Caco-2 (cell line): ENCODE measurements around the gene PLPPR3. TPM values are rescaled to one million over a fixed set of nuclear protein-coding genes. Genes with fewer than 3 reads are reported as not detected.

Experiments used
- BruUV-seq: library from RNA; stranded (reverse); fragments of 400-500 nt; replicated peaks from 2 replicates; lab custom pipeline; 2021; lab: Mats Ljungman, UMichigan
- CTCF ChIA-PET: fragments of 300-600 bp; sonication (Branson Sonifier 250); formaldehyde crosslinking; loops from one replicate; lab custom pipeline; 2022; ENCODE audit warnings: antibody characterized with exemption; lab: Charles Lee
- POLR2A ChIA-PET: fragments of 300-600 bp; sonication (Branson Sonifier 250); formaldehyde crosslinking; loops from one replicate; lab custom pipeline; 2022; ENCODE audit warnings: antibody characterized with exemption; lab: Charles Lee
- DNase-seq, 2 experiments: peaks; one replicate each; pipeline versions ENCODE4 v3.0.0 to v3.0.0-alpha.2; 2020 to 2022
- H3K27me3 ChIP-seq: replicated peaks from 2 replicates; pipeline ENCODE4 v1.6.0; 2011; ENCODE audit warnings: low read length; ENCODE audit not compliant: control insufficient read depth, insufficient read depth
- H3K36me3 ChIP-seq: 2 replicates; pipeline ENCODE4 v1.5.1; 2011; ENCODE audit warnings: low read length; ENCODE audit not compliant: control insufficient read depth, insufficient read depth
- H3K4me1 ChIP-seq: fragments of 250-450 bp; sonication (Bioruptor Pico); 2 replicates; pipeline ENCODE4 v1.5.1; 2020; ENCODE audit warnings: mild to moderate bottlenecking
- H3K4me3 ChIP-seq: 2 replicates; pipeline ENCODE4 v1.5.1; 2011; ENCODE audit warnings: low read depth, mild to moderate bottlenecking, control low read depth, low read length
- H3K9me3 ChIP-seq: fragments of 250-450 bp; sonication (Bioruptor Pico); 2 replicates; pipeline ENCODE4 v1.5.1; 2020; ENCODE audit warnings: mild to moderate bottlenecking, moderate library complexity
- H3K27ac Mint-ChIP-seq: one replicate; pipeline ENCODE4 v1.8.0; 2022; ENCODE audit warnings: mixed read lengths; ENCODE audit not compliant: unreplicated experiment
- H3K27me3 Mint-ChIP-seq: one replicate; pipeline ENCODE4 v1.8.0; 2022; ENCODE audit warnings: mixed read lengths; ENCODE audit not compliant: insufficient read depth, unreplicated experiment
- H3K36me3 Mint-ChIP-seq: one replicate; pipeline ENCODE4 v1.8.0; 2022; ENCODE audit warnings: mild to moderate bottlenecking, mixed read lengths; ENCODE audit not compliant: insufficient read depth, unreplicated experiment
- H3K4me1 Mint-ChIP-seq: one replicate; pipeline ENCODE4 v1.8.0; 2022; ENCODE audit warnings: low read depth, mixed read lengths; ENCODE audit not compliant: unreplicated experiment
- H3K4me3 Mint-ChIP-seq: one replicate; pipeline ENCODE4 v1.8.0; 2022; ENCODE audit warnings: mild to moderate bottlenecking, moderate library complexity, mixed read lengths; ENCODE audit not compliant: unreplicated experiment
- H3K9me3 Mint-ChIP-seq: one replicate; pipeline ENCODE4 v1.8.0; 2022; ENCODE audit warnings: mixed read lengths; ENCODE audit not compliant: unreplicated experiment
- intact Hi-C: fragments of 100-400 bp; cut with micrococcal nuclease; formaldehyde crosslinking; loops from one replicate; pipeline ENCODE4 v1.10.0; 2022; ENCODE audit not compliant: unreplicated experiment
- total RNA-seq: library from RNA; stranded (reverse); gene quantifications from 2 replicates; pipeline ENCODE4 v1.2.3, GENCODE V29; 2022
- TF ChIP-seq, protein P1 (sequence below), 2 experiments: fragments of 200-600 bp in 1 of 2; IDR thresholded peaks; 1 replicate in 1 of 2; 2 replicates in 1 of 2; pipeline versions ENCODE4 v1.5.1 to v1.8.0; 2011 to 2022; ENCODE audit warnings: antibody characterized with exemption in 1 of 2, control low read depth in 1 of 2, inconsistent platforms in 1 of 2, low read depth in 1 of 2, low read length in 1 of 2, mild to moderate bottlenecking in 1 of 2, moderate library complexity in 1 of 2; ENCODE audit not compliant: insufficient read depth in 1 of 2, severe bottlenecking in 1 of 2, unreplicated experiment in 1 of 2

Gene PLPPR3
- total RNA-seq, 1 experiment from 2014 or later, result 7.1 TPM

DNA sequence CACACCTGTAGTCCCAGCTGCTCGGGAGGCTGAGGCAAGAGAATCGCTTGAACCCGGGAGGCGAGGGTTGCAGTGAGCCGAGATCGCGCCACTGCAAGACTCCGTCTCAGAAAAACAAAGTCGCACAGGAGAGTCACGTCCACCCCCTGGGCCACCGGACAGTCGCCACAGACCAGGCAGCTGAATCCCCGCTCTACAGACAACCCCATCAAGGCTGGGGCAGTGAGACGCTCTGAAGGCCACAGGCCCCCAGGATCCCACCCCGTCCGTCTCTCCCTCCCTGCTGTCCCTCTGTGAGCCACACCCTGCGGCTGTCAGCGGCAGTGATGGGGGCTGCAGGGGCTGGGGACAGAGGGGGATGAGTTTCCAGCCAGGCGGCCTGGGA is 40.0 kb downstream of the PLPPR3 start:
- ChIA-PET CTCF (no interaction called here), POLR2A (interaction anchor here (0.6 to 1.5 kb wide), 4 partner anchors 10 to 487 kb away, joined by 3 to 7 read pairs (median 6); partner anchors contain the start of gene CIRBP)
- Mint-ChIP-seq H3K4me1 (peaks cover 6% of the 10 kb centered on the region), H3K27me3 (no peaks in the 10 kb centered on the region), H3K27ac (peak overlapping the region; percentile 91), H3K9me3 (no peaks in the 10 kb centered on the region), H3K36me3 (peaks cover 62% of the 10 kb centered on the region), H3K4me3 (peak overlapping the region; percentile 94)
- no peak for DNase-seq
- no peaks in the 10 kb centered on the region for H3K36me3 ChIP-seq
- intact Hi-C loops, result no loop called here
- H3K4me3 ChIP-seq, result peak overlapping the region; percentile 42
- no peaks in the 10 kb centered on the region for H3K9me3 ChIP-seq
- H3K4me1 ChIP-seq, result peaks cover 12% of the 10 kb centered on the region
- H3K27me3 ChIP-seq, result no peaks in the 10 kb centered on the region
- TF ChIP-seq, protein P1, sequence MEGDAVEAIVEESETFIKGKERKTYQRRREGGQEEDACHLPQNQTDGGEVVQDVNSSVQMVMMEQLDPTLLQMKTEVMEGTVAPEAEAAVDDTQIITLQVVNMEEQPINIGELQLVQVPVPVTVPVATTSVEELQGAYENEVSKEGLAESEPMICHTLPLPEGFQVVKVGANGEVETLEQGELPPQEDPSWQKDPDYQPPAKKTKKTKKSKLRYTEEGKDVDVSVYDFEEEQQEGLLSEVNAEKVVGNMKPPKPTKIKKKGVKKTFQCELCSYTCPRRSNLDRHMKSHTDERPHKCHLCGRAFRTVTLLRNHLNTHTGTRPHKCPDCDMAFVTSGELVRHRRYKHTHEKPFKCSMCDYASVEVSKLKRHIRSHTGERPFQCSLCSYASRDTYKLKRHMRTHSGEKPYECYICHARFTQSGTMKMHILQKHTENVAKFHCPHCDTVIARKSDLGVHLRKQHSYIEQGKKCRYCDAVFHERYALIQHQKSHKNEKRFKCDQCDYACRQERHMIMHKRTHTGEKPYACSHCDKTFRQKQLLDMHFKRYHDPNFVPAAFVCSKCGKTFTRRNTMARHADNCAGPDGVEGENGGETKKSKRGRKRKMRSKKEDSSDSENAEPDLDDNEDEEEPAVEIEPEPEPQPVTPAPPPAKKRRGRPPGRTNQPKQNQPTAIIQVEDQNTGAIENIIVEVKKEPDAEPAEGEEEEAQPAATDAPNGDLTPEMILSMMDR (IDR thresholded peaks at IDR 0.05; ENCODE audit: insufficient read depth in 1 of 2, low read depth in 1 of 2, low read length in 1 of 2, severe bottlenecking in 1 of 2, unreplicated experiment in 1 of 2), result no peak
- no TSS peak for BruUV-seq

DNA sequence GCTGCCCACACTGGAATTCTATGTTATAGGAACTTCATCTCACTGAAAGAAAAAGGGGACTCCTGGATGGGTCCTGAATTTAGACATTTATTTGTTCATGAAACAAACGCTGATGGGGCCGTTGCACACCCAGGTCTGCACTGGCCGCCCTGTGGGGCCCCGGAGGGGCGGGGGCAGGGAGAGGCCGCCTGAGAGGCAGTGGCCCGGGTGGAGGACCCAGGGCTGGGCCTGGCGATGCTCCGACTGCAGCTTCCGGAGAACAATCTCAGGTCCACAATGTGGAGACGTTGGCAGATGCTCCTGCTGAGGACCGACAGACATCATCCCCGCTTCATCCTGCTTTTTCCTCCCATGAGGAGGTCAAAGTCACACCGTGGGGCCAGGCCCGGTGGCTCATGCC is 40.8 kb downstream of the PLPPR3 start:
- BruUV-seq, result no TSS peak
- H3K4me3 Mint-ChIP-seq, result peak overlapping the region; percentile 94
- POLR2A ChIA-PET, result interaction anchor here (1.1 kb wide), 1 partner anchor 9 kb away, joined by 6 read pairs; no protein-coding TSS in a partner anchor

DNA sequence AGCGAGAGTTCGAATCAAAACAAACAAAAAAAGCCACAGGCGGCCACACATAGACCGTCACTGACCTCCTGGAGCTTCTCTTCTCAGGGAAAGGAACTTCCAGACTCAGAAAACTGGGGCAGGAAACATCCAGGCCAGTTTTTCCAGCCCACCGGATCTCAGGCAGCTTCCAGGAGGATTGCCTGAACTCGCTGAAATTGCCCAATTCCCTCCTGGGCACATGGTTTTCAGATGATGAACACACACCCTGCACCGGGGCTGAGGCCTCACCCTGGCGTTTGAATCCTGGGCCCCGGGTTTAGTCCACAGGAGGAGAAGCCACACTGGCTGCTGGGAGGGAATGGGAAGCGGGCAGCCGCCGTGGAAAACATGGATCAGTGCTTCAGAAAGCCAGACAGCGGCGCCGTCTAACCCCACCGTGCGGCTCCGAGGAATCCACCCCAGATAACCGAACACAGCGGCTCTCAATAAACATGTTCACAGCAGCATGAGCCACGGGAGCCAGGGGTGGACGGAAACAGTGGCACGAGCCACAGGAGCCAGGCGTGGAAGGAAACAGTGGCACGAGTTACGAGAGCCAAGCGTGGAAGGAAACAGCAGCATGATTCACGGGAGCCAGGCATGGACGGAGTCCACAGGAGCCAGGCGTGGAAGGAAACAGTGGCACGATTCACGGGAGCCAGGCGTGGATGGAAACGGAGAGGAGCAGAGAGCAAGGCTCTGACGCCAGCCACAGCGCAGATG is 42.7 kb downstream of the PLPPR3 start:
- CTCF ChIA-PET, result interaction anchor here (0.6 kb wide), 2 partner anchors 8 to 9 kb away, joined by 3 to 5 read pairs; no protein-coding TSS in a partner anchor
- peaks cover 35% of the 10 kb centered on the region for H3K36me3 Mint-ChIP-seq

More for the DNA sequence above, 40.8 kb downstream of the PLPPR3 start:
- Mint-ChIP-seq H3K9me3 (no peaks in the 10 kb centered on the region), H3K27me3 (no peaks in the 10 kb centered on the region), H3K36me3 (peaks cover 53% of the 10 kb centered on the region), H3K4me1 (peaks cover 6% of the 10 kb centered on the region), H3K27ac (peak overlapping the region; percentile 91)
- no peak for DNase-seq
- Histone ChIP-seq H3K27me3 (no peaks in the 10 kb centered on the region), H3K4me1 (peaks cover 12% of the 10 kb centered on the region), H3K4me3 (peak overlapping the region; percentile 22), H3K9me3 (no peaks in the 10 kb centered on the region), H3K36me3 (no peaks in the 10 kb centered on the region)
- intact Hi-C loops, result no loop called here
- TF ChIP-seq, protein P1 (IDR thresholded peaks at IDR 0.05; ENCODE audit: insufficient read depth in 1 of 2, low read depth in 1 of 2, low read length in 1 of 2, severe bottlenecking in 1 of 2, unreplicated experiment in 1 of 2), result no peak
- CTCF ChIA-PET, result no interaction called here

More for the DNA sequence above, 42.7 kb downstream of the PLPPR3 start:
- Histone ChIP-seq H3K27me3 (no peaks in the 10 kb centered on the region), H3K4me1 (peaks cover 12% of the 10 kb centered on the region), H3K36me3 (no peaks in the 10 kb centered on the region), H3K9me3 (no peaks in the 10 kb centered on the region), H3K4me3 (no peak overlapping the region)
- no TSS peak for BruUV-seq
- TF ChIP-seq, protein P1 (IDR thresholded peaks at IDR 0.05; ENCODE audit: insufficient read depth in 1 of 2, low read depth in 1 of 2, low read length in 1 of 2, severe bottlenecking in 1 of 2, unreplicated experiment in 1 of 2), result no peak
- H3K27ac Mint-ChIP-seq, result peak overlapping the region; percentile 81
- no peaks in the 10 kb centered on the region for H3K27me3 Mint-ChIP-seq
- H3K4me3 Mint-ChIP-seq, result peak overlapping the region; percentile 59
- intact Hi-C loops, result loop anchor here (10.0 kb wide), 1 partner anchor 86 kb away; no protein-coding TSS in a partner anchor
- peak; percentile 58 to 71 for DNase-seq
- peaks cover 6% of the 10 kb centered on the region for H3K4me1 Mint-ChIP-seq
- POLR2A ChIA-PET, result interaction anchor here (0.6 to 1.0 kb wide), 2 partner anchors 26 to 205 kb away, joined by 4 read pairs; partner anchors contain the start of gene WDR18
- H3K9me3 Mint-ChIP-seq, result no peaks in the 10 kb centered on the region
